COLO668 (cell line): ENCODE measurements around the gene ZNF598.
"Not testable (repeated sequence)": the region's sequence is repeated elsewhere in the genome, so short reads cannot be mapped to it uniquely, and the experiment has no call there.

Experiments
- DNase-seq: peaks from one replicate; lab custom pipeline; 2025; ENCODE audit not compliant: unreplicated experiment; lab: John Stamatoyannopoulos, UW

The ZNF598 gene

DNA sequence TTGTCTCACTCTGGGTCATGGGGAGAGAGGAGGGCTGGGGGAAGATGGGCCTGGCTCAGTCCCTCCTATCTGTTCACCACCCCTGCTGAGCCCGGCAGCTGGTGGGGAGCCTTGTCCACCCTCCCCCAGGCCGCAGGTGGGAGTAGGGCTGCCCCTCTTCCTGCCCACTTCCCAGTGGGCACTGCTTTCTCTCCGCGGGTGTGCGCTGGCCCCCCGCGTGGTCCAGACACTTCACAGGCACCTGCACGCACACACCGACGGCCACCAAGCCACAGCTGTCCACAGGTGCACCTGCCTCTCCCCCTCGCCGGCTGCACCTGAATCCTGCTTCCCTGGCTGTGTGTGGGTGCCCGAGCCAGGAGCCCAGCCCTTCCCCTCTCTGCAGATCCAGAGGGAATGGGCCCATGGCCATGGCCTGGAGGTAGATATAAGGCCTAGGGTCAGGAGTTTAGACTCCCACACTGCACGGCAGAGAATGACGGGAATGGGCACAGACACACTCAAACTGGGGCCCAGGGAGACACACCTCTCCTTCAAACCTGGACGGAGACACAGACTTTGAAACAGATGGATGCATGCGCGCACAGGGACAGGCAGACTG lies 19.1 kb upstream of the ZNF598 start:
- DNase-seq = peak; percentile 89

DNA sequence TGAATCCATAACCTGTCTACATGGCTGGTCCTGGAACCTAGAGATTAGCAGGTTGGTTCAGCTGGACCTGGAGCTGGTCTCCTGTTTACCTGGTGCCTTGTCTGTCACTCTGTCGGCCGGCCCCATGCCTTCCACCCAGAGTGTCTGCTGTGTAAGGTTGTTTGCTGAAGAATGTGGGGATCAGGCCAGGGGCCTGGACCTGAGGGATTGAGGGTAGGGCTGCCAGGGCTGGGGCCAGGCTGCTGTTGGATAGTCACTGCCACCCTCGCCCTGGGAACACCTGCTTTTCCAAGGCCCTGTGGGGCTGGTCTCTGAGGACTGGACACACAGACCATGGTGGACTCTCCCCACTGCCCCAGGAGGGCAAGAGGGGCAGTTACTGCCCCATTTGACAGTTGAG lies 18.5 kb upstream of the ZNF598 start:
- peak; percentile 42 for DNase-seq

DNA sequence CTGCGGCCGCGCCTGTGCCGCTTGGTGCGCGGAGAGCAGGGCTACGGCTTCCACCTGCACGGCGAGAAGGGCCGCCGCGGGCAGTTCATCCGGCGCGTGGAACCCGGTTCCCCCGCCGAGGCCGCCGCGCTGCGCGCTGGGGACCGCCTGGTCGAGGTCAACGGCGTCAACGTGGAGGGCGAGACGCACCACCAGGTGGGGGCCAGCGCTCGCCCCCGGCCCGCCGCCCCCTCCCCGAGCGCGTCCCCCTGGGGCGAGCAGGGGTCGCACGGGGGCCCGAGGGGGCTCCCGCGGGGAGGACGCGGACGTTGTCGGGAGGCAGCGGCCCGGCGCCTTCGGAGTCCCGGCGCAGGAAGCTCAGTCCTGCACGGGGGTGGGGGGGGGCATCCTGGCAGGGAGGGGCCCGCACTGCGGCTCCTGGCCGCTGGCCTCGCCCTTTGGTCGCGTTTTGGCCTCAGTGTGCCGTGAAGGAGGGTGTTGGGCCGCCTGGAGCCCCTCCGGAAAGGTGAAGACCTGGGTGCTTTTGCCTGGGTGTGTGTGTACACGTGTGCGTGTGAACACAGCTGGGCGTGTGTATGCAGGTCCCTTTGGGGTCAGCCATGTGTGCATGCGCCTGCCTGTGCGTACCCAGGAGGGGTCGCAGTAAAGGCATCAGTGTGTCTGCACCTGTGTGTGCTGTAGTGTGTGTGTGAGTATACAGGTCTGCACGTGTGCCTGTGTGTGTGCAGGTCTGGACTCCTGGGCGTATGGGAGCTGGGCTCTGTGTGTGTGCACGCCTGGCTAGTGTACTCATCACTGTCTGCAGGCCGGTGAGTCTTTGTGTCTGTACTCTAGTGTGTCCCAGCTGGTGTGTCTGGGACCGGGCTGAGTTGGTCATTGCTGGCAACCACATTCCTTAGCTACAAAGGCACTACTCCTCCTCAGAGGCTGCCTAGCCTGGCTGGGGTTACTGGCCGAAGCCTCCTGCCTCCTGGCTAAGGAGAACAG lies 17.7 kb upstream of the ZNF598 start:
- peak; percentile 68 for DNase-seq

DNA sequence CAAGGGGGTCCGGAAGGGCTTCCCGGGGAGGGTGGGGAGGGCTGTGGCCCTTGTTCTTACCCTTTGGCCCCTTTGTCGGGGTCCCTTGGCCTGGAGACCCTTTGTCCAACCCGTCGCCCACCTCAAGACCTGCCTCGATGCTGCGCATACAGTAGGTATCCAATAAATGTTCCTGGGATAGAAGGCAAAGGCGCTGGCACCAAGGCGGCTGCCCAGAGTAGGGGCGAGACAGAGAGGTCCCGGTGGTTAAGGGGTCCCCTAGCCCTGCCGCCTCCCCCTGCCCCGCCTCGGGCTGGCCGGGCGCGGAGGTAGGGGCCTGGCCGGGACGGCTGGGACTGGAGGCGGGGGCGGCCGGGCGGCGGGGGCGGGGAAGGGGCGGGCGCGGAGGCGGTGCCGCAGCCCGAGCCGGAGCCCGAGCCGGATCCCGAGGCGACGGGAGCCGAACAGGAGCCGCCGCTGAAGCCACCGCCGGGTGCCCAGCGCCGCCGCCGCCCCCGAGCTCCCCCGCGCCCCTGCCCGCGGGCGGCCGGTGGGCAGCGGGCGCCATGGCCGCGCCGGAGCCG lies 16.9 kb upstream of the ZNF598 start, which contains the start of gene NHERF2:
Gene NHERF2, plus strand, starts transcription at position 442 of the 563 bp plus-strand sequence. Its CDS starts 104 bp downstream, at position 546.
- DNase-seq = peak; percentile 68

DNA sequence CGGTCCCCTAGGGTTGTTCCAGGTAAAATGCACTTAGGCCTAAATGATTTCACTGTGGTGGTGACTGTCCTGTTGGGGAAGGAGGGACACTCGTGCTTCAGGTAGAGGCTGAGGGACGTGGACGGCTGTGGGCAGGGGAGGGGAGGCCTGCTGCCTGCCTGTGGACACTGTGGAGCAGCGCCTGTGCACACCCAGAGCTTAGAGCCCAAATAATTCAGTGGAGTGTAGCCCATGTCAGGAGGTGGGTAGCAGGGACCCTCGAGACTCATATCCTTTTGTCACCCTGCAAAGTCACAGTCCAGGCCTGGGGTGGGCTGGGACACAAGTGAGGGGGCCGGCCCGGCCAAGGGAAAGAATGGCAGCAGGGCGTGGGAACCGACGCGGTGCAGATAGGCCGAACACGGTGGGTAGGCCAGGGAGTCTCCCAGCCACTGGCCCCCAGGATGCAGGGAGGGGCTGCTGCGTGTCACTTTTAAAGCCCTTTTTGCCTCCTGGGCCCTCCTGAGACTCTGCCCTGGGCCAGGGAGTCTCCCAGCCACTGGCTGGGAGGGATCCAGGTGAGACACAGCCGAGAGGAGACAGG lies 16.3 kb upstream of the ZNF598 start:
- no peak for DNase-seq

DNA sequence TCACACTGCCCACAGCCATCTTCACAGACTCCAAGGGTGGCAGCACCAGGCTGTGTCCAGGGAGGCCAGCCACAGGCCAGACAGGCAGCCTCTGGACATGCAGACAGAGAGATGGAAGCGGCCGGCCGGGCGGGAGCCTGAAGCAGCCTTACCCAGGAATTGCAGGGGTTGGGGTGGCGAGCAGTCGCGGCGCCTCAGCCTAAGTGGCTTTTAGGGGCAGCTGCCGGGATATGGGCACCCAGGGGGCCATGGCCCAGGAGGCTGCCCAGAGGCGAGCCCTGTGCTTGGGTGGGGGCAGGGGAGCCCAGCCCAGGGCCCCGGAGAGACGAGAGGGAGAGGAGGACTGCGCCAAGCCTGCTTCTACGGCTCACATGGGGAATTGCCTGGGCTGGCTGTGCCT lies 15.6 kb upstream of the ZNF598 start:
- no peak for DNase-seq

DNA sequence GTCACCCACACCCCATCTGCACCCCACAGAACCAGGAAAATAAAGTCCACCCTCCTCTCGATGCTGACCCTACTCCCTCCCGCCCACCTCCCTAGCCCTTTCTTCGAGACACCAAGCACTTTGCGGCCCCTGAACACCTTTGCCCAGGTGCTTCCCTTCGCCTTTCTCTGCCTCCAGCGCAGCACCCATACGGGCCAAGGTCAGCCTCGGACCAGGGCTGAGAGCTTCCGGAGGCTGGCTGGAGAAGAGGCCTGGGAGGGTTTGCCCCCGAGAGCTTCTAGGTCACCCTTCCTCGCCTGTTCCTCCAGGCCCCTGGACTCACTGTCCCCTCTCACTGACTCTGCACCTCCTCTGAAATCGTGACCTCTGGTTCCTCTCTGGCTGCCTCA lies 14.4 kb upstream of the ZNF598 start:
- no peak for DNase-seq

DNA sequence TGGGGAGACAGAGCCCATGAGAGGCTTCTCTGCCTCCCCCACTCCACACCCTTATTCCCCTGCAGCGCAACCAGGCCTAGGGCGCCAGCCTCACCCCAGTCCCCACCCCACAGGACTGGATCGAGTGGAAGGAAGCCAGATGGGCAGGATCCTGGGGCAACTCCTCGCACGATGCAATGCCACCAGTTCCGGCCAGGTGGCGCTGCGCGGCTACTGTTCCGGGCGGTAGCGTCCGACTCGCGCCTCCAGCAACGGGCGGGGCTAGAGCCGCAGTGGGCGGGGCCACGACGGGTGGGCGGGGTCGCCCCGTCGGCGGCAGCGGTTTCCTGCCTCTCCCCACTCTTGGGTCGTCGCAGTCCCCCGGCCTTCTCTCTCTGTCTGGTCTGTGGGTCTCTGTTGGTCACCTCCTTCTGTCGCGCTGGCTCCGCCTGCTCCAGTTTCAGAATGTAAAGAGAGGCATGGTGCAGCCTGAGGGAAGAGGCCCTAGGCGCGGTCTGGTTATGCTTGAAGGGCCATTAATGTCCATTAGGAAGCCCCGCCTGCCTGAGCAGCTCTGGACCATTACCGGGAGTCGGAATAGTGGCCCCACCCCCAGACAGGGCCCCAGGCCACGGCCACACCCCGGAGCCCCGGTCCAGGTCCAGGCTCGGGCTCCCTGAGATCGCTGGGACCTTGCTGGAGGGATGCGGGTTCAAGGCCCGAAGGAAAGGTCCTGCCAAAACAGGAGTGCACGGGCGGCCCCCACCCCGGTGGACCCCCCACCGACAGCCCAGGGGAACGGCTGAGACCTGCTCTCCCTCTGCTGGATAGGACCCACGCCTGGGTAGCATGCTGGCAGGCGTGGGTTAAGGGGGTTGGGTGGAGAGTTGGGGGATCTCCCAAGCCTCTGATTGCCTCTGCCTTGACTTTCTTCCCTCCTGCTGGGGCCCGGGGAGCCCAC lies 13.7 kb upstream of the ZNF598 start:
- peak; percentile 87 for DNase-seq

DNA sequence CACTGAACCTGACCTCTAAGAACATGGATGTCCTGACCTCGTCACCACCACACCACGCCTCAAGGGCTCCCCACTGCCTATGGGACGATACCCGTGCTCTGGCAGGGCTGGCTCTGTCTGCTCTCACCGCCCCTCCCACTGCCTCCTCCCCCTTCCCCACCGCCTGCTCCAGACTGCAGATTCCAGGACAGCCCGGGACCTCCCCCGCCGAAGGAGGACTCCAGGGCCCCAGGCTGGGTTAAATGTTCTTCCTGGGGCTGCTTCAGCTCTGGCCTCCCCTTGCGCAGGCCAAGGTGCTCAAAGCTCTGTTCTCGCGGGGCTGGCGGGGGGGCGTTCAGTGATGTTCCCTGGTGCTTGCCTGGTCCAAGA lies 13.1 kb upstream of the ZNF598 start:
- no peak for DNase-seq

DNA sequence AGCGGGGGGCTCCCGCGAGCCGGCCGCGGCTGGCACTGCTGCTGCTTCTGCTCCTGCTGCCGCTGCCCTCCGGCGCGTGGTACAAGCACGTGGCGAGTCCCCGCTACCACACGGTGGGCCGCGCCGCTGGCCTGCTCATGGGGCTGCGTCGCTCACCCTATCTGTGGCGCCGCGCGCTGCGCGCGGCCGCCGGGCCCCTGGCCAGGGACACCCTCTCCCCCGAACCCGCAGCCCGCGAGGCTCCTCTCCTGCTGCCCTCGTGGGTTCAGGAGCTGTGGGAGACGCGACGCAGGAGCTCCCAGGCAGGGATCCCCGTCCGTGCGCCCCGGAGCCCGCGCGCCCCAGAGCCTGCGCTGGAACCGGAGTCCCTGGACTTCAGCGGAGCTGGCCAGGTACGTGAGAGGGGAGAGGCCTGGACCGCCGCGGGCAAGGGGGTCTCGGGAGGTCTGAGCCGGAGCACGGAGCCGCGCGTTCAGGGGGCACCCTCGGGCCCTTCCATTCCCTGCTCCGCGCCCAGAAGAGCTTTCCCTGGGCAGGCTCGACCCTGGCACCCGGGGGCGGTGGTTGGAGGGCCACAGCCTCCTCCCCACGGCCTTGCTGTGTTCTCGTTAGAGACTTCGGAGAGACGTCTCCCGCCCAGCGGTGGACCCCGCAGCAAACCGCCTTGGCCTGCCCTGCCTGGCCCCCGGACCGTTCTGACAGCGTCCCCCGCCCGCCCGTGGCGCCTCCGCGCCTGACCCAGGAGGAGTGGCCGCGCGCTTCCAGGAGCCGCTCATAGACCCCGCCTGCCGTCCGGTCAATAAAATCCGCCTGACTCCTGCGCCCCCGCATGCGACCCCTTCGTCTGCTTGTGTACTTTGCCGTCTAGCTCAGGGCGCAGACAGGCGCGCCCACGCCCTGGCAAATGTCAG lies 10.6 kb upstream of the ZNF598 start:
- peak; percentile 46 for DNase-seq

DNA sequence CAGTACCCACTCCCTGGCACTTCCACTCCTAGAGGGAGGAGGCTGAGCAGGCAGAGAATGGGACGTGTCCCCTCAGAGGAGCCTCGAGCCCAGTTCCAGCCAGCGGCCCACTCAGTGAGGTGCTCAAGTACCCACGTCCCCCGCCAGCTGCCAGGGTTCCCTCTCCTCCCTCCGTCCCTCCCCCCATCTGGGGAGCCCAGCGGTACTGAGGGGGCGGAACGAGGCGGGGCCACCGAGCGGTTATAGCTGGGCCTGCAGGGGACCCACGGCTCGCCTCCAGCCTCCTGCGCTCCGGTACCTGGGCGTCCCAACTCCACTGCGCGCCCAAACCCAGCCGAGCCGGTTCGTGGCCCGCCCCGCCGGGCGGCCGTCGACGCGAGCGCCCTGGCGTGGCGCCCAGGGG lies 9.9 kb upstream of the ZNF598 start, which contains the start of gene NPW:
Gene NPW, plus strand, starts transcription at position 268 of the 403 bp plus-strand sequence.
- DNase-seq = peak; percentile 46

DNA sequence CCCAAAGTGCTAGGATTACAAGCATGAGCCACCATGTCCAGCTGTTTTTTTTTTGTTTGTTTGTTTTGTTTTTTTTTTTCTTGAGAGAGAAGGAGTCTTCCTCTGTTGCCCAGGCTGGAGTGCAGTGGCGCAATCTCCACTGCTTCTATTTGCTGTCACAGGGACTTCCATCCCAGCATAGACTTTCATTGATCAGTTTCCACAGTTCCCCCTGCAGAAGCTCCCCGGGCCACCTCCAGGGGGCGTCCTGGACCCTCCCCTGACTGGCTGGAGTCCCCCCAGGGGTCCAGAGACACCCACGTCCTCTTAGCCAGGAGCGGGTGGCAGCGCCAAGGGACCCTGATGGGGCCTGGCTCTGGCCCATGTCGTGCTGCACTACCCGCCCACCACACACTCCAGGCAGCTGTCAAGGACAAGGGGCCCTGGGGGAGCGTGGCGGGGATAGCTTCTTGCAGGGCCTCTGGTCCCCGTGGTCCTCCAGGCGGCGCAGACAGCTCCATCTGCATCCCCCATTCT lies 6.8 kb upstream of the ZNF598 start:
- peak; percentile 10 for DNase-seq

DNA sequence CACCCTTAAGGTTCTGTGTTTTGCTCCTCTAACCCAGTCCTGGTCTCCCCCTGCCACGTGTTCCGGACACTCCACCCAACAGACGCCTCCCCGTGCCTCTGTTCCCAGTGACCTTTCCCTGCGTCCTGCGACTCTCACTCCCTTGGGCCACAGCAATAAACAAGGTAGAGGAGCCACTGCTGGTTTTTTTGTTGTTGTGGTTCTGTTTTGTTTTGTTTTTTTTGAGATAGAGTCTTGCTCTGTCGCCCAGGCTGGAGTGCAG lies 6.3 kb upstream of the ZNF598 start:
- DNase-seq = no peak

DNA sequence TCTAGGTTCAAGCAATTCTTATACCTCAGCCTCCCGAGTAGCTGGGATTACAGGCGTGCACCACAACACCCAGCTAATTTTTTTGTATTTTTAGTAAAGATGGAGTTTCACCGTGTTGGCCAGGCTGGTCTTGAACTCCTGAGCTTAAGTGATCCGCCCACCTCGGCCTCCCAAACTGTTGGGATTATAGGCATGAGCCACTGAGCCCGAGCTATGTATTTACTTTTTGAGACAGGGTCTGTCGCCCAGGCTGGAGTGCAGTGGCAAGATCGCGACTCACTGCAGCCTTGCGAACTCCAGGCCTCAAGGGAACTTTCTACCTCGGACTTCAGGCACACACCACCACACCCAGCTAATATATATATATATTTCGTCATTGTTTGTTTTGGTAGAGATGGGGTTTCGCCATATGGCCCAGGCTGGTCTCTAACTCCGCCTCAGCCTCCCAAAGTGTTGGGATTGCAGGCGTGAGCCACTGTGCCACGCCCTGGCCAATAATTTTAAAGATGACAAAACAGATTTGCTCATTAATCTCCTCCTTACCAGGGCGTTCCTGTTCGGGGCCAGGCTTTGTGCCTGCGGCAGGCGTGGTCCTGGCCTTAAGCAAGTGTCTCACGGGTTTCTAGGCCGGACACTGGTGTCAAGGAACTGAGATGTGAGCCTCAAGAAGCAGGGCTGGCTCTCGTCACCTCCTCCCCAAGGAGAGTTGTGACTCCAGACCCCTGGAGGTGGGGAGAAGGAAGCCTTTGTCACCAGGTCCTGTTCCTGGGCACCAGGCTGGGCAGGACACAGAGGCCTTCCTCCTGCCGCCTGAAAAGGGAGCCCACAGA lies 5.7 kb upstream of the ZNF598 start:
- peak; percentile 24 for DNase-seq

DNA sequence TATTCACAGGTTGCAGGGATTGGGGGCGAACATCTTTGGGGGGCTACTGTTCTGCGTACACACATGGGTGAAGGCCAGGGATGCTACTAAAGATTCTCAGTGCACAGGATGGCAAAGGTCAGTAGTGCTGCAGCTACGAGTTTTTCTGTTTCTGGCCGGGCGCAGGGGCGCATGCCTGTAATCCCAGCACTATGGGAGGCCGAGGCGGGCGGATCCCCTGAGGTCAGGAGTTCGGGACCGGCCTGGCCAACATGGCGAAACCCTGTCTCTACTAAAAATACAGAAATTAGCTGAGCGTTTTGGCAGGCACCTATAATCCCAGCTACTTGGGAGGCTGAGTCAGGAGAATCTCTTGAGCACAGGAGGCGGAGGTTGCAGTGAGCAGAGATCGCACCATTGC lies 3.9 kb upstream of the ZNF598 start:
- DNase-seq = no peak

DNA sequence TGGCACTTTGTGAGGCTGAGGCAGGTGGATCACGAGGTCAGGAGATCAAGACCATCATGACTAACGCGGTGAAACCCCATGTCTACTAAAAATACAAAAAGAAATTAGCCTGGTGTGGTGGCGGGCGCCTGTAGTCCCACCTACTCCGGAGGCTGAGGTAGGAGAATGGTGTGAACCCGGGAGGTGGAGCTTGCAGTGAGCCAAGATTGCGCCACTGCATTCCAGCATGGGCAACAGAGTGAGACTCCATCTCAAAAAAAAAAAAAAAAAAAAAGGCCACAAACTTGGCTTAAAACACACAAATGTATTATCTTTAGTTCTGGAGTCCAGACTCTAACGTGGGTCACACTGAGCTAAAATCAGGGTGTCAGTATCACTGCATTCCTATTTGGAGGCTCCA lies 2.1 kb upstream of the ZNF598 start:
- DNase-seq = not testable (repeated sequence)

DNA sequence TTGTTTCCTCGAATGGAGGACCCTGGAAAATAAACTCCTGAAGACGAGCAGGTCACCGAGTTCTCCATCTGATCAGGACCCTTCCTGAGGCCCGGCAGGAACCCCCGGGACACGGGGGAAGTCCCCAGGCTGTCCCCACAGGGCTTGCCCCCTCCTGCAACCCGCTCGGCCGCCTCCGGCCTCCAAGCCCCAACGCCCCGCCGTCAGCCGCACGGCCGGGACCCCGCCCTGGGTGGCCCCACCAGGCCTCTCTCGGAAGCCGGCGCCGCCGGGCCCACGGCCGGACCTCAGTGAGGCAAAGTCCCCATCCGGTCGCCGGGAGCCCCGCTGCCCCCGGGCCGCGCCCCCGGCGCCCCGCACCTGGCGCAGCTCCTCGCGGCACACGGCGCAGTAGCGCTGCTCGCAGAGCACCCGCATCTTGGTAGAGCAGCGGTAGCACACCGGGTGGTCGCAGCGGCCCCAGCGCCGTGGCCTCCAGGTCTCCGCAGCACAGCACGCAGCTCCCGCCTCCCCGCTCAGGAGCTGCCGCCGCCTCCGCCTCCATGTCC lies 383 bp downstream of the ZNF598 start:
- peak; percentile 52 for DNase-seq

DNA sequence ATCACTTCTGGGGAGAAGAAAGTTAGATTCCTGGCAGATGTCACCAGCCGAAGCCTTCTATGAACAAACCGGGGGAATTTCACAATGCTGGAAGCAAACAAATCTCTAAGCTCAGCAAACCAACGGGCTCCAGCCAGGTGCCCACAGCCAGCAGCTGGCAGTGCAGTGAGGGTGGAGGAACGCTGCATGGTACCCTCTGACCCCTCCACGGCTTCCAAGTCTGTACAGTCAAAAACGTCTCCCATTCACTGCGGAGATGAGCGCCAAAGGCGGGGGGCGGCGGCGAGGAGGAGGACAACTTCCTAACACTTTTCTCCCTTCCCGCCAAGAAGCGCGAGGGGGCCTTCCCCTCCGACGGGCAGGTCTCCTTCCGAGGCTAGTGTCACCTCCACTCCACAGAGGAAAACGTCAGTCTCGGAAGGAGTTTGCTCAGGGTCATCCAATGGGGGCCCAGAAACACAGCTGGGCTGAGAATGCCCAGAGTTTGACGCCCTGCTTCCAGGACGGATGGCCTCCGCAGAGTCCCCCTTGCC lies 924 bp downstream of the ZNF598 start:
- DNase-seq = peak; percentile 49
